H7 (cell line): ENCODE measurements around the gene MCTP1. TPM values are rescaled to one million over a fixed set of nuclear protein-coding genes. Genes with fewer than 3 reads are reported as not detected.
"Not testable (repeated sequence)": the region's sequence is repeated elsewhere in the genome, so short reads cannot be mapped to it uniquely, and the experiment has no call there.

Experiments used
- DNase-seq: peaks from one replicate; pipeline ENCODE4 v3.0.0; 2012
- H3K27me3 ChIP-seq: 2 replicates; pipeline ENCODE4 v1.6.0; 2011; ENCODE audit warnings: mild to moderate bottlenecking, low read length; ENCODE audit not compliant: control insufficient read depth, insufficient read depth
- H3K36me3 ChIP-seq: replicated peaks from 2 replicates; pipeline ENCODE4 v1.5.1; 2011; ENCODE audit warnings: low read length; ENCODE audit not compliant: control insufficient read depth, insufficient read depth
- H3K4me3 ChIP-seq: 2 replicates; pipeline ENCODE4 v1.5.1; 2011; ENCODE audit warnings: low read depth, mild to moderate bottlenecking, control low read depth, low read length, moderate library complexity; ENCODE audit not compliant: insufficient read depth
- total RNA-seq: library from RNA; depleted of rRNA; stranded (reverse); fragments of >200 nt; shearing (Covaris generic); gene quantifications from 2 replicates; pipeline ENCODE4 v1.2.3, GENCODE V29; 2014

The MCTP1 gene
- total RNA-seq, 1 experiment from 2014 or later: 1.0 TPM

DNA sequence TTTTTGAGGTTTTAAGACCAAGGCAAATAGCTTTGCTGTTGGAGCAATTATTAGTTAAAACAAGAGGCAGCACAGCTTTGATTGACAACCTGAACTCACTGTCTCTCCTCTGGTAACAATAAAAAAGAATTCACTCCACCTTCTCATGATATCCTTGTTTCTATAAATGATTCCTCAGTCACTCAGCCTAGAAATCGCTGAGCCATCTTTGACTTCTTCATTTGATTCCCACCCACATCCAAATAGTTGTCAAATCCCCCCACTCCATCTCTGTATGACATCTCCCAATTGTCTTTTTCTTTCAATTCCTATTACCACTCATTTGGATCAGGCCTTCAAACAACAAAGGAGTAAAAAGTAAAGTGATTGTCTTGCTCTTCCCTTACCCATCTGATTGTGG lies 266.4 kb downstream of the MCTP1 start:
- H3K27me3 ChIP-seq: no peaks in the 10 kb centered on the region
- no peak for DNase-seq
- H3K4me3 ChIP-seq: no peak overlapping the region
- H3K36me3 ChIP-seq: no peaks in the 10 kb centered on the region

DNA sequence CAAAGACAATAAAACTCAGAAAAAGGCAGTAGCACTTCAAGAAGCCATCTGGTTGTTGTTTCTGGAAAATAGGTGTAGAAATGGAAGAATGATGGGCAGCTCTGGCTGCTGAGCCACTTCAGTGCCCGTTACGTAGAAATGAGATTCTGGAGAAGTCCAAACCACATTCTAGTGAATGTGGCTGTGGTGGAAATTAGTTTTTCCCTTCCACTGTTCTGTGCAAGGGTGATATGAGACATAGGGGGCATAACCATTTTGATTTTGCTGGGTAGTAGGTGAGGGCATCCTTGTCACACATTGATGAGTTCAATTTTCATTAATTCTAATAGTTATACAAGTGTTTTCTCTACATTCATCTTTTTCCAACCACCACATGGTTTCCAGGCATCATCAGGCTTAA lies 275.1 kb downstream of the MCTP1 start:
- Histone ChIP-seq H3K4me3 (no peak overlapping the region), H3K27me3 (no peaks in the 10 kb centered on the region), H3K36me3 (no peaks in the 10 kb centered on the region)
- no peak for DNase-seq

DNA sequence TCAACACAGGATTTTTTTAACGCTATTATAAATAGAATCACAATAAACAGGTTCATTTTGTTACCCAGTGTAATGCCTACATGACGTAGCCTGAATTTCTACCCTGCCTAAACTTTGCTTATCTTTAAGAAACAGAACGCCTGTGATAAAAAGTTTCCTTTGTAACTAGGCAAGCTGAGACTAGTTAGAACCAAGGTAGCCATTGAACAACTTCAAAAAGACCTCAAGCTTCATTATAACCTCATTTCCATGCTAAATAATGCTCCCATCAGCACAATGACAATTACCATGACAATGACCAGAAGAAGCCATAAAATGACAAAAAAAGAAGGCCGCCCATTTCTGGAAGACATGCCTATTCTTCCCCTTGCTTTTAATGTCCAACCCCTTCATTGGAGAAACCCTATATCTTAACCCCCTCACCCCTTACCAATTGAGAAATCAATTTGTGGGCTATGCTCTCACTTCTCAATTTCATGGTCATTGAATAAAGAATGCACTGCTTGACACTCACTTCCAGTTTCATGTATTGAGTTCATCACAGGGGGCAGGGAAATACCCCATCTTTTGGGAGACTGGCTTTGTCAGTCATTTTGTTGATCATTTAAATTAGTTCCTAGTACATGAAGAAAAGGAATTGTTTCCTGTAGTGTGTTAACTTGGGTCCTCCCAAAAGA lies 276.8 kb downstream of the MCTP1 start:
- Histone ChIP-seq H3K4me3 (no peak overlapping the region), H3K27me3 (no peaks in the 10 kb centered on the region), H3K36me3 (no peaks in the 10 kb centered on the region)
- no peak for DNase-seq

DNA sequence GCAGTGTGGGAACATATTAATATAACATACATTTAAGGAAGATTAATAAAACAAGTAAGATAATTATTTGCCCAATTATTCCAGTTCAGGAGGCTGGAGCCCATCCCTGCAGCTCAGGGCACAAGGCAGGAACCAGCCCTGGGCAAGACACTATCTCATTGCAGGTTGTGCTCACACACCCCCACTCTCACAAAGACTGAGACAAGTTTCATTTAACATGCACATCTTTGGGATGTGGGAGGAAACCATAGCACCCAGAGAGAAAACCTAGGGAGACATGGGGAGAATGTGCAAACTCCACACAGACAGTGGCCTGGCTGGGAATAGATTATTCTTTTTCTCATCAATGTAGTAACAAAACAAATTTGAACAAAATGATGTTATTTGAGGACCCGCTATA lies 279.1 kb downstream of the MCTP1 start:
- no peak for DNase-seq
- no peaks in the 10 kb centered on the region for H3K36me3 ChIP-seq

DNA sequence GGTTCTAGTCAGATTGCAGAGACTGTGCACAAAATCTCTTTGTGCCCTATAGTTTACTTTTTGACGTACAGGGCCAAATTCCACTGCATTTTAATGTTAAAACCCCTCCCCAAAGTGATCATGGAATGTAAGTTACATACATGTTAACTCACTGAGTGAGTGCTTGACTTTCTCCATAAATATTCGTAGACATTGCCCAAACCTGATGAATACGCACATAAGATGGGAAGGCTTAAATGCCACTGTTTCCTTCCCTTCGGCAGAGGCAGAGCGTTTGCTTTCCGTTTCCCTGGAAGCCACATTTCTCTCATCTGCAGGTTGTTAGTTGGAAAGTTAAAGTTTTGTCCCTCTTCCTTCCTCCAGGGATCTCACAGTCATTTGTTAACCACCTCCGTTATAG lies 286.2 kb downstream of the MCTP1 start:
- Histone ChIP-seq H3K4me3 (no peak overlapping the region), H3K36me3 (no peaks in the 10 kb centered on the region), H3K27me3 (no peaks in the 10 kb centered on the region)
- DNase-seq: no peak

More for the DNA sequence above, 279.1 kb downstream of the MCTP1 start:
- Histone ChIP-seq H3K27me3 (no peaks in the 10 kb centered on the region), H3K4me3 (no peak overlapping the region)

DNA sequence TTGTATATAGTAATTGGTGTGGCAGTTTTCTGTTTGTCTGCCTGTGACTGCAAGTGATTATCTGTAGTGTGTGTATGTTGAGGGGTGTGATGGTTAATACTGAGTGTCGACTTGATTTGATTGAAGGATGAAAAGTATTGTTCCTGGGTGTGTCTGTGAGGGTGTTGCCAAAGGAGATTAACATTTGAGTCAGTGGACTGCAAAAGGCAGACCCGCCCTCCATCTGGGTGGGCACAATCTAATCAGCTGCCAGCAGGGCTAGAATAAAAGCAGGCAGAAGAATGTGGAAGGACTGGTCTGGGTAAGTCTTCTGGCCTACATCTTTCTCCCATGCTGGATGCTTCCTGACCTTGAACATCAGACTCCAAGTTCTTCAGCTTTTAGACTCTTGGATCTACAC lies 290.4 kb downstream of the MCTP1 start:
- H3K27me3 ChIP-seq, H3K4me3 ChIP-seq, DNase-seq, H3K36me3 ChIP-seq: not testable (repeated sequence)

DNA sequence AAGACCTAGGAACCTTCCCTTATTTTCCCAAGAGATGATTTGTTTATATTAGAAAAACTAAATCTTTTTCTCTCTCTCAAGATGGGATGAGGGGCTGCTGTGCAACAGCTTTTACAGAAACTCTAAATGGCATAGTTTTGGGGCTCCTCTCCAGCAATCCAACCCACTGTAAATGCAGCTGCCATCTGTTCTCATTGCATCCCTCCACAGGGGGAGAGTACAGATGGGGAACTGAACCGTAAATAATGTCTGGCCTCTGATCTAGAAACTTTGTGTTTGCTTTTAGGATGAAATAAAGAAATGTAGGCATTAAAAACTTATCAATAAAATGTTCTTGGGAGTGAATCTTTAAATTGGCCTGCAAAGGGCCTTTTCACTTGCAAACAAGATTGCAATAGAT lies 291.4 kb downstream of the MCTP1 start:
- H3K4me3 ChIP-seq: no peak overlapping the region
- no peaks in the 10 kb centered on the region for H3K36me3 ChIP-seq
- no peak for DNase-seq
- H3K27me3 ChIP-seq: no peaks in the 10 kb centered on the region

DNA sequence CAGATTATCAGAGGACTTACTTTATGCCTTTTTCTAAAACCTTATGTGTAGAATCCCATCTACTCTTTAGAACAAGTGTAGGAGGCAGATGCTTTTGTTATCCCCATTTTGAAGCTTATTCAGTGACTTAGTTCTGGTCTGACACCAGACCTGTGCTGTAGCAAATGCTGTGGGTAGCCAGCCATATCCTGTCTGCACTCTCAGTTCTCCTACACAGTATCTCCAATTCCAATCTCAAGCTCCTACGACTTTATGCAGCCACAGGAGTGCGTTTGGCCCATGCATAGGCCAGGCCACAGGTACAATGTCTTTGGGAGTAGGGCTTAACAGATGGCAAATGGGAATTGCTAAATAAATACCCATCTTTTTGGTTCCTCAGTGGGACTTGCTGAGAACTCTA lies 292.6 kb downstream of the MCTP1 start:
- H3K36me3 ChIP-seq: no peaks in the 10 kb centered on the region
- no peak for DNase-seq
- no peaks in the 10 kb centered on the region for H3K27me3 ChIP-seq
- H3K4me3 ChIP-seq: no peak overlapping the region

DNA sequence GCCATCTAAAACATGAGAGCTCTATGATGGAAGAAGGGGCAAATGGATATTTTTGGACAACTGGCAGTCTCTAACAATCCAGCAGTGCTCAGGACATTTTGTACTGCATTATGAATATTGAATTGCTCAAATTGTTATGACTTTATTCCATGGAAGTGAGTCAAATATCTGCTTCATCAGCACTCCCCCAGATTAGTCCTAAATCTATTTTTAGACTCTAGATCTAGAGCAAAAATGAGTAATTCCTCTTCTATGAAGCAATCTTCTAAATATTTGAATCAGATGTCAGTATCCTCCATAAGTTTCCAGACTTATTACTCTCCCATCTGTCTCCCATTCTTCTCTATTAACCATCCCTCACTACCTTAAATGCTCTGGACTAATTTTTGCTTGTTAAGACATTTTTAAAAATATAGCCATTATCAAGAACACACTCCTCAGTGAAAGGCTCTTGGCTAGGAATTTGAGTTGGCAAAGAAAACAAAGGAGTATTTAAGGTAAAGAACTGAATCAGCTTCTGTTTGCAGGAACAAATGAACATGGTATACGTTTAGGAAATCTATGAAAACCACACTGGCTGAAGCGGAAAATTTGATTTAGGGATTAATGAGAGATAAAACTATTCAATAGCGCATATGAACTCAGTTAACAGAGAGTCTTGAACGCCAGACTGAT lies 300.9 kb downstream of the MCTP1 start:
- H3K36me3 ChIP-seq: no peaks in the 10 kb centered on the region
- H3K27me3 ChIP-seq: no peaks in the 10 kb centered on the region
- H3K4me3 ChIP-seq: no peak overlapping the region
- DNase-seq: no peak

DNA sequence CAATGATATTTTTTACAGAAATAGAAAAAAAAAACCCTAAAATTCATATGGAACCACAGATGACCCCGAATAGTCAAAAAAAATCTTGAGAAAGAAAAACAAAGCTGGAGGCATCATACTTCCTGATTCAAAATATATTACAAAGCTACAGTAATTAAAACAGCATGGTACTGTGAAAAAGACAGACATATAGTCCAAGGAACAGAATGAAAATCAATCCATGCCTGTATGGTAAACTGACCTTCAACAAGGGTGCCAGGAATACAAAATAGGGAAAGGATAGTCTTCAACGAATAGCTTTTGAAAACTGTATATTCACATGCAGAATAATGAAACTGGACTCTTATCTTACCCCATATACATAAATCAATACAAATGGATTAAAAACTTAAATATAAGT lies 307.5 kb downstream of the MCTP1 start:
- no peak for DNase-seq
- Histone ChIP-seq H3K4me3 (no peak overlapping the region), H3K27me3 (no peaks in the 10 kb centered on the region), H3K36me3 (no peaks in the 10 kb centered on the region)

DNA sequence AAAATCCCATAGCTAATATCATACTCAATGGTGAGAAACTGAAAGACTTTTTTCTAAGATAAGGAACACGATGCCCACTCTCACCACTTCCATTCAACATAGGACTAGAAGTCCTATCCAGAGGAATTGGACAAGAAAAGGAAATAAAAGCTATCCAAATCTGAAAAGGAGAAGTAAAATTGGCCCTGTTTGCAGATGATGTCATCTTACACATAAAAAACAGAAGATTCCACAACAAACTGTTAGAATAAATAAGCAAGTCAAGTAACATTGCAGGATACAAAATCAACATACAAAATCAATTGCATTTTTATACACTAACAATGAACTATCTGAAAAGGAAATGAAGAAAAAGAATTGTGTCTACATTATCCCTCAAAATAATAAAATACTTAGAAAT lies 308.0 kb downstream of the MCTP1 start:
- DNase-seq: no peak
- no peaks in the 10 kb centered on the region for H3K36me3 ChIP-seq

DNA sequence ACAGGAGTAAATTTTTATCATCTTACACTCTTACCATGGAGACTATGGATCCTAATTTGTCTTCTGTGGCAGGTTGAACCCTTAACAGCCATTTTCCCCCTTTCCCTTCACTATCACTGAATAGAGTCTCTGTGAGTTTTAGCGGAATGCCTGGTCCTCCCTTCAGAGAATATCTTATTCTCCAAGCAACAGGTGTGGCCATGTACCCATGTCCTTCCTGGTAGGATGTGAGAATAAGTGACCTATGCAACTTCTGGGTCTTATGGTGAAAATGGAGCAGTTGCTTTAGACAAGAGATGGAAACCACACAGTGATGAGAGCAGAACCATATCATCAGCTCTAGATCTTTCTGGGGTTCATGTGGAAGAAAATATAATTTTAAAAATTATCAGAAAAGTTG lies 312.6 kb downstream of the MCTP1 start:
- no peak for DNase-seq
- H3K27me3 ChIP-seq: no peaks in the 10 kb centered on the region
- H3K36me3 ChIP-seq: no peaks in the 10 kb centered on the region
- H3K4me3 ChIP-seq: no peak overlapping the region

More for the DNA sequence above, 308.0 kb downstream of the MCTP1 start:
- Histone ChIP-seq H3K4me3 (no peak overlapping the region), H3K27me3 (no peaks in the 10 kb centered on the region)

DNA sequence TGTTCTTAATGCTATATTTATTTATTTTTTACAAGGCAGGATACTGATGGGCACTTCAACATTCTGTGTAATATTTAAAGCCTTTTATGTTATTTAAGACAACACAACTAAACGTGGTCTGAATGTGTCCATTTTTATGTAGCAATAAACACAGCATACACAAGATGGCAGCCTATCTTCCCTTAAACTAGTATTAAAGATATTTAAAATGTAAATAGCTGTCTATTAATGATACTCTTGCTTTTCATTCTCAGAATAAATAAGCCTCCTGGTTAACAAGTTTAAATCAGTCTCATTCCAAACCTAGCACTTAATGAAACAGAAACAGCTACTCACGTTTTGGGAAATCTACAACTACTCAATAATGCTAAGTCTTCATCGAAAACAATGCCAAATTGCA lies 315.7 kb downstream of the MCTP1 start:
- no peak overlapping the region for H3K4me3 ChIP-seq
- no peaks in the 10 kb centered on the region for H3K36me3 ChIP-seq
- peak; percentile 0 for DNase-seq
- no peaks in the 10 kb centered on the region for H3K27me3 ChIP-seq

DNA sequence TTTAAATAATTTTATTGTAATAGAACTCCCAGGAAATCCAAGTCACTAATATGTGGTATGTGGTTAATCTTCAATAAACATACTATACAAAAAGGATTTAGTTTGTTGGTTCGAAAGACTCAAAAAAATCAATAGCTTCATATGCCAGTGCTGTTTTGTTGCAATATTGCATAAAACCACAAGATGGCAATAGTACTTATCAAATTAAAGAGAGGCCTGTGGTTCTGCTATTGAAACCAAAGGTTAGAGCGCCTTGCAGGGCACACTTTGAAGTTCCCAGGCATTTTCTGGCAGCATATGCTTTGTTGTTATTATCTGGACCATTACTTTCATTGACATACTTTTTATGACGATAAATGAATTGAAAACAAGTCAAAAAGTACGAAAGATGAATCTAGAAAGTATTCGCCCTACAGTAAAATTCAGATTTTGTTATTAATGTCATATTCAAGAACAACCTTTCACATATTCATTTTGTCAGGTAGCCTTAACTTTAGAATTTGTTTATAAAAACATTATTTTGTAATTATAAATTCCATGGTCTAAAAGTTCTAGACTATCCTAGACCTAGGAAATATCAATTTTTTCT lies 316.3 kb downstream of the MCTP1 start:
- Histone ChIP-seq H3K4me3 (no peak overlapping the region), H3K36me3 (no peaks in the 10 kb centered on the region), H3K27me3 (no peaks in the 10 kb centered on the region)
- peak; percentile 26 for DNase-seq

DNA sequence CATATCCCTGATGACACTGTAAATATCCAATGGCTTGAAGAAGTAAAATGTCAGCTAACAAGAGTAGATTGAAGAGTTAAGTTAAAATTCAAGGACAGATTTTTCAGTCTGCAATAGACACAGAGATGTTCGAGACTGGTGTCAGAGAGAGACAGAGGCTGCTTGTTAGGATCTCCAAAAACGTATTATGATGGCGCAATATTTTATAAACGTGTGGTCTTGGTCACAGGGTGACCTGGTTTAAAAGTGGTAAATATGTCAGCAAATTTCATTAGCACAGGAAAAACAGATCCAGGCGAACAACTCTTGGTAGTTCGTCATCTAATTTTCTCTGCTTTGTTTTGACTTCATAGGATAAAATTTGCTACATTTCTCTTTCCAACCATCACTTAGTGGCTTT lies 317.4 kb downstream of the MCTP1 start:
- DNase-seq: no peak
- no peaks in the 10 kb centered on the region for H3K27me3 ChIP-seq
- no peaks in the 10 kb centered on the region for H3K36me3 ChIP-seq
- no peak overlapping the region for H3K4me3 ChIP-seq
